ENCODE results near the gene GNL2.
"Not testable (repeated sequence)": the region's sequence is repeated elsewhere in the genome, so short reads cannot be mapped to it uniquely, and the experiment has no call there.

The GNL2 gene

GRCh38 chr1:37570528-37571334 is 25.0 kb downstream of the GNL2 start:
- TF ChIP-seq, protein P1, sequence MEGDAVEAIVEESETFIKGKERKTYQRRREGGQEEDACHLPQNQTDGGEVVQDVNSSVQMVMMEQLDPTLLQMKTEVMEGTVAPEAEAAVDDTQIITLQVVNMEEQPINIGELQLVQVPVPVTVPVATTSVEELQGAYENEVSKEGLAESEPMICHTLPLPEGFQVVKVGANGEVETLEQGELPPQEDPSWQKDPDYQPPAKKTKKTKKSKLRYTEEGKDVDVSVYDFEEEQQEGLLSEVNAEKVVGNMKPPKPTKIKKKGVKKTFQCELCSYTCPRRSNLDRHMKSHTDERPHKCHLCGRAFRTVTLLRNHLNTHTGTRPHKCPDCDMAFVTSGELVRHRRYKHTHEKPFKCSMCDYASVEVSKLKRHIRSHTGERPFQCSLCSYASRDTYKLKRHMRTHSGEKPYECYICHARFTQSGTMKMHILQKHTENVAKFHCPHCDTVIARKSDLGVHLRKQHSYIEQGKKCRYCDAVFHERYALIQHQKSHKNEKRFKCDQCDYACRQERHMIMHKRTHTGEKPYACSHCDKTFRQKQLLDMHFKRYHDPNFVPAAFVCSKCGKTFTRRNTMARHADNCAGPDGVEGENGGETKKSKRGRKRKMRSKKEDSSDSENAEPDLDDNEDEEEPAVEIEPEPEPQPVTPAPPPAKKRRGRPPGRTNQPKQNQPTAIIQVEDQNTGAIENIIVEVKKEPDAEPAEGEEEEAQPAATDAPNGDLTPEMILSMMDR (IDR thresholded peaks at IDR 0.05; ENCODE audit: borderline replicate concordance, insufficient read depth, low read depth, low read length): no peak
- H3K4me3 ChIP-seq (ENCODE audit: low read depth, low read length): no peak overlapping the region

- no peak overlapping the region for H3K4me3 ChIP-seq (ENCODE audit: low read depth, low read length)
- TF ChIP-seq, protein P1 (IDR thresholded peaks at IDR 0.05; ENCODE audit: borderline replicate concordance, insufficient read depth, low read depth, low read length): no peak
These were observed 28.7 kb downstream of the GNL2 start for GRCh38 chr1:37567023-37567422.

DNA sequence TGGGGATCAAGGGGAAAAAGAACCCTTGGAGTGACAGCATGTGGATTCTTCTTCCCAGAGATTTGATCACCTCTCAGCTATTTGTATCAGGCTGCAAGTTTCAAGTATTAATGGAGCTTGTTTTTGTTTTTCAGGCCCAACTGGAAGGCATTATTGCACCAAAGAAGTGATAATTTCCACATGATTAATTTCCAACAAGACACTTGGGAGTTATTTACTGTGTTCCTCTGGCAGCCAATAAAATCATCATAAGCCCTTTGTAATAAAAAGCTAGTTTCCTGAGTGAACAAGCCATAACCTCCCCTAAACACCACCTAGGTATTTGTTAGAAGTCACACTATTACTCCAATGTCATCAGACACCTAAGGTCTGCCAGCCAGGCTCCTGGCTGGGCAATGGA is 30.8 kb downstream of the GNL2 start:
- H3K4me3 ChIP-seq (ENCODE audit: low read depth, low read length): no peak overlapping the region
- TF ChIP-seq, protein P1 (IDR thresholded peaks at IDR 0.05; ENCODE audit: borderline replicate concordance, insufficient read depth, low read depth, low read length): no peak

GRCh38 chr1:37562984-37563383 is 32.8 kb downstream of the GNL2 start:
- TF ChIP-seq, protein P1 (IDR thresholded peaks at IDR 0.05; ENCODE audit: borderline replicate concordance, insufficient read depth, low read depth, low read length): no peak
- no peak overlapping the region for H3K4me3 ChIP-seq (ENCODE audit: low read depth, low read length)

DNA sequence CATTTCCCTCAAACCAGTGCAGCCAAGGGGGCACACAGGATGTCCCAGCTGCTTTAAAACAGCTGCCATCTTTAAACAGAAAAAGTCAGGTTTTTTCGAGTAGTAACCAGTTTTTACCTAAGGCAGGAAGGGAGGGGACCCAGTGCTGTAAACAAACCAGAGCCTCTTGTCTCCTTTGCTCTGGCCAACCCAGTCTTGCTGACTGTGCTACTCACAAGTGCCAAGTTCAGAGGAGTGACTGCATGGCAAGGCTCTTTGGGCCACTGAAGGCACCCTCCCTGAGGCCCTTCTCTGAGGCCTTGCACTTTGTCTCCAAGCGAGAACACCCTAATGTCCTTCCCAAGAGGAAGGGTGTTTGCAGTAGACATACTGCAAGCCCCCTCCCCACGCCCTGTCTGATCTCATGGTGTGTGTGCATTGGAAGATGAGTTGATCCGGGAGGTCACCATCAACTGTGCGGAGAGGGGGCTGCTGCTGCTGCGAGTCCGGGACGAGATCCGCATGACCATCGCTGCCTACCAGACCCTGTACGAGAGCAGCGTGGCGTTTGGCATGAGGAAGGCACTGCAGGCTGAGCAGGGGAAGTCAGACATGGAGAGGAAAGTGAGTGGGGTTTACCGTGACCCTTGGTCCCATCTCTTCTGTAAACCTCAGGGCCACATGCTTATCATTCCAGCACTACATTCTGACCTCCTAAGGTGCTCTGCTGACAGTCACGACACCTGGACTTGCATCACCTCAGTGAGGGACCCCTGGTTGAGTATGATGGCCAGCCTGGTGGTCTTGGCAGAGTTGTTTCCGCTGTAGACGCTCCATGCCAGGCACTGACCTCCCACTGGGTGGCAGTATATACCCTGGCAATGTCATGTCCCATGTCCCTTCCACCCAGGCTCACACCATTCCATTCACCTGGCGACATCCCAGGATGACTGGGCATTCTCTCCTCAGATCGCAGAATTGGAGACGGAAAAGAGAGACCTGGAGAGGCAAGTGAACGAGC is 34.3 kb downstream of the GNL2 start:
- TF ChIP-seq, protein P1 (IDR thresholded peaks at IDR 0.05; ENCODE audit: borderline replicate concordance, insufficient read depth, low read depth, low read length): peak; percentile 73; the same call in 1 of the 2 replicates
- H3K4me3 ChIP-seq (ENCODE audit: low read depth, low read length): no peak overlapping the region

DNA sequence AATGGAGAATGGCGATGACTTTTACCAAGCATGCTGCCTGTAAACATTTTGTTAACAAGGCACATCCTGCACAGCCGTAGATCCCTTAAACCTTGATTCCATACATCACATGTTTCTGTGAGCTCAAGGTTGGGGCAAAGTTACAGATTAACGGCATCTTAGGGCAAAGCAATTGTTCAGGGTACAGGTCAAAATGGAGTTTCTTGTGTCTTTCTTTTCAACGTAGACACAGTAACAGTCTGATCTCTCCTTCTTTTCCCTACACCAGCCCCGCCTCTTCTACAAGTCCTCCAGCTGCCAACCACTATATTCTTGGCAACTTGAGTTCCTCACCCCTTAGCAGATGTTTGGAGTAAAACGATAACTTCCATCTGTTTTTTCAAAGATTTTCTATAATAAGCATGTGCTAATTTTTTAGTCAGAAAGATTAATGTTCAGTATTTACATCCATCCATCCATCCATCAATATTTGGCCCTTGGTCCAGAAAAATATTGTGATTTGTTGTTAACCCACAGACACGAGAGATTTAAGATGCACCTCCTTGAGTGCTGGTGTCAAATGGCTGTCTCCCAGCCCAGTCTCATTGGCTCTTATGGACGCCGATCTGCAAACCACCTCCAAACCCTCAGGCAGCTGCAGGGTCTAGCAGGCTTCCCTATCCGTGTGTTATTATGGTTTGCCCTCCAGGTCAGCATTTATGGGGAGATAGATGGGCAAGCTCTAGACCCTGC is 35.2 kb downstream of the GNL2 start:
- H3K4me3 ChIP-seq (ENCODE audit: low read depth, low read length): no peak overlapping the region
- TF ChIP-seq, protein P1 (IDR thresholded peaks at IDR 0.05; ENCODE audit: borderline replicate concordance, insufficient read depth, low read depth, low read length): no peak

DNA sequence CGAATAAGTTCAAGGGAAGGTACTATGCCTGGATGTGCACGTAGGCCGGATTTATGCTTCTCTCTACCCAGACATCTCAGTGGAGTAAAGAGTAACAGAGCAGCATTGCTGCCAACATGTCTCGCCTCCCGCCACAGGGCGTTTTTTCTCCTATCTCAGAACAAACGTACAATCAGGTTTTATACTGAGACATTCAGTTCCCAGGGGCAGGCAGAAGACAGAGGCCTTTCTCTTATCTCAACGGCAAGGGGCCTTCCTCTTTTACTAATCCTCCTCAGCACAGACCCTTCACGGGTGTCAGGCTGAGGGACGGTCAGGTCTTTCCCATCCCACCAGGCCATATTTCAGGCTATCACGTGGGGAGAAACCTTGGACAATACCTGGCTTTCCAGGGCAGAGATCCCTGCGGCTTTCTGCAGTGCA is 35.8 kb downstream of the GNL2 start:
- H3K4me3 ChIP-seq (ENCODE audit: low read depth, low read length): not testable (repeated sequence)
